Subcutaneous preadipocyte (primary cell): ENCODE results near the gene LYST. TPM values are rescaled to one million over a fixed set of nuclear protein-coding genes. Genes with fewer than 3 reads are reported as not detected.

ENCODE experiments used
- small RNA-seq: library from RNA; depleted of rRNA; stranded (forward); fragments of <200 nt; gene quantifications from one replicate; pipeline ENCODE3, GENCODE V24; 2012
- total RNA-seq: library from RNA; depleted of rRNA; stranded (reverse); fragments of >200 nt; gene quantifications from 2 replicates; pipeline ENCODE4 v1.2.3, GENCODE V29; 2012

LYST gene, protein sequence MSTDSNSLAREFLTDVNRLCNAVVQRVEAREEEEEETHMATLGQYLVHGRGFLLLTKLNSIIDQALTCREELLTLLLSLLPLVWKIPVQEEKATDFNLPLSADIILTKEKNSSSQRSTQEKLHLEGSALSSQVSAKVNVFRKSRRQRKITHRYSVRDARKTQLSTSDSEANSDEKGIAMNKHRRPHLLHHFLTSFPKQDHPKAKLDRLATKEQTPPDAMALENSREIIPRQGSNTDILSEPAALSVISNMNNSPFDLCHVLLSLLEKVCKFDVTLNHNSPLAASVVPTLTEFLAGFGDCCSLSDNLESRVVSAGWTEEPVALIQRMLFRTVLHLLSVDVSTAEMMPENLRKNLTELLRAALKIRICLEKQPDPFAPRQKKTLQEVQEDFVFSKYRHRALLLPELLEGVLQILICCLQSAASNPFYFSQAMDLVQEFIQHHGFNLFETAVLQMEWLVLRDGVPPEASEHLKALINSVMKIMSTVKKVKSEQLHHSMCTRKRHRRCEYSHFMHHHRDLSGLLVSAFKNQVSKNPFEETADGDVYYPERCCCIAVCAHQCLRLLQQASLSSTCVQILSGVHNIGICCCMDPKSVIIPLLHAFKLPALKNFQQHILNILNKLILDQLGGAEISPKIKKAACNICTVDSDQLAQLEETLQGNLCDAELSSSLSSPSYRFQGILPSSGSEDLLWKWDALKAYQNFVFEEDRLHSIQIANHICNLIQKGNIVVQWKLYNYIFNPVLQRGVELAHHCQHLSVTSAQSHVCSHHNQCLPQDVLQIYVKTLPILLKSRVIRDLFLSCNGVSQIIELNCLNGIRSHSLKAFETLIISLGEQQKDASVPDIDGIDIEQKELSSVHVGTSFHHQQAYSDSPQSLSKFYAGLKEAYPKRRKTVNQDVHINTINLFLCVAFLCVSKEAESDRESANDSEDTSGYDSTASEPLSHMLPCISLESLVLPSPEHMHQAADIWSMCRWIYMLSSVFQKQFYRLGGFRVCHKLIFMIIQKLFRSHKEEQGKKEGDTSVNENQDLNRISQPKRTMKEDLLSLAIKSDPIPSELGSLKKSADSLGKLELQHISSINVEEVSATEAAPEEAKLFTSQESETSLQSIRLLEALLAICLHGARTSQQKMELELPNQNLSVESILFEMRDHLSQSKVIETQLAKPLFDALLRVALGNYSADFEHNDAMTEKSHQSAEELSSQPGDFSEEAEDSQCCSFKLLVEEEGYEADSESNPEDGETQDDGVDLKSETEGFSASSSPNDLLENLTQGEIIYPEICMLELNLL (N-terminal part only)
- 59.4 and 64.7 TPM in 2 replicates for total RNA-seq

DNA sequence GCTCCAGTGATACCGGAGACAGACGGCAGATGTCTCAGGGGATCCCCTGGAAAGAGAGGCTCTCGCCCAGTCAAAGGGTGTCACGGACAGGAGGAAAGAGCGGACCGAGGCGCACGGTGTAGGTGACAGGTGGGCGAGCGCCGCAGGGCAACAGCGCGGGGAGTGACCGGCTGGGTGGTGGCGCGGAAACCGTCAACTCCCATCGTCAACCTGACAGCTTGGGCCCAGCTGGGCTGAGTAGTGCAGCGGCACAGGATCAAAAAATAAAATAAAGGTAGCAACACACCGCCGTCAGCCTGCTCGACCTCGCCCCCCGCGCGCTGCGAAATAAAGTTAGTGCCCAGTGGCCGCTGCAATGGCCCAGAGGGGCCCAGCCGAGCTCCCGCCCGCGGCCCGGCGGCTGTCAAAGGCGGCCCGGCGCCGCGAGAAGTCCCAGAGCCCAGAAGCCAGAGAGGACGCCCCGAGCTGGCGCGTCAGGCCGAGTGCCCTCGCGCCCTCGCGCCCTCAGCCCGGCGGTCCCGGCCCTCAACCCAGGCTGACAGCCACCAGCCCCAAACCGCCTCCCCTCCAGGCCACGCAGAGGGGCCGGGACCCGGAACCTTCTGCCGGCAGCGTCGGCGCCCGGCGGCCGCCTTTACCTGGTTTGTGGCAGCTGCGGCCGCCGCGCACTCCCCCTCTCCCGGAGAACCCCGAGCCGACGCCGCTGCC, at the start of gene LYST:
LYST (minus strand) TSS at position 702 of the 708 bp plus-strand sequence. CDS start 36,489 bp downstream, outside the sequence.

DNA sequence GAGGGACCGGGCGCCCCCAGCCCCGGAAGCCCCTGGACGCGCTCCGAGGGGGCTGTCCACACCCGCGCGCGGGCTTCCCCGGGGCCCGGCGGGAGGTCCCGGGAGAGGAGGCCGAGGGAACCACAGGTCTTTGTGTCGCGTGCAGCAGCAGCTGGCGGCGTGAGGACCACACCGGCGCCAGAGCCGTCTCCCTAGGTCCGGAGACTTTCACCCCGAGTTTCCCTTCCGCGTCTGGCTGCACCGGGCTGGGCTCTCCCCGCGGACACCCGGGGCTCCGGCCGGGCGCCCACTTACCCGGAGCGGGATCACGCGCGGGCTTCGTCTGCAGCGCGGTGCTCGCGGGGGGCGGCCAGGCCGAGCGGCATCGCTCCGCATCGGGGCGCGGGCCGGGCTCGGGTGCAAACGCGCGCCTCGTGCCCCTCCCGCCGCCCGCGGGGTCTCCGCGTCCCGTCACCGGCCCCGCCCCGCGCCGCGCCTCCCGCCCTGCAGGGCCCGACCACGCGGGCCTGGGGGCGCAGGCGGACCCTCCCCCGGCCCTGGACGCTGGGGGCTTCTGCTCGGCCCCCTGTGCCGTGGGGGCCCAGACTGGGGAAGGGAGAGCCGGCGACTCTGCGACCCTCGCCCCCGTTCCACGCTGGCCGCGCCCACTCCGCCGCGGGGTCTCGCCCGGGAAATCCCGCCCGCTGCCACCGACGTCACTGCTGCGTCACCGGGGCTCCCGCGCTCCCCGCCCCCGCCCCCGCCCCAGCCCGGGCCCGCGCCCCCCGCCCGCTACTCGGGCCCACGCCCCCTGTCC, 217.1 kb downstream of the LYST start, which contains the start of gene GNG4:
GNG4 (minus strand) TSS at position 417 of the 796 bp plus-strand sequence. CDS start 65,946 bp downstream, outside the sequence.

Small RNAs within 50 kb of the gene (small RNA-seq; reads per million reads assigned to genes)
- 0.08 reads per million for gene MIR1537
- not detected for gene RNU6-968P

Other genes with a start within 250 kb of the LYST start
- gene GNG4, start 217.1 kb downstream of the LYST start, total RNA-seq = under 0.01 TPM in 1 of 2 replicates, not detected in the other
- 160 and 184 TPM in 2 replicates for gene NID1, start 198.2 kb upstream of the LYST start, total RNA-seq